Measurements from ENCODE around the gene SLC6A3.

The SLC6A3 gene

DNA sequence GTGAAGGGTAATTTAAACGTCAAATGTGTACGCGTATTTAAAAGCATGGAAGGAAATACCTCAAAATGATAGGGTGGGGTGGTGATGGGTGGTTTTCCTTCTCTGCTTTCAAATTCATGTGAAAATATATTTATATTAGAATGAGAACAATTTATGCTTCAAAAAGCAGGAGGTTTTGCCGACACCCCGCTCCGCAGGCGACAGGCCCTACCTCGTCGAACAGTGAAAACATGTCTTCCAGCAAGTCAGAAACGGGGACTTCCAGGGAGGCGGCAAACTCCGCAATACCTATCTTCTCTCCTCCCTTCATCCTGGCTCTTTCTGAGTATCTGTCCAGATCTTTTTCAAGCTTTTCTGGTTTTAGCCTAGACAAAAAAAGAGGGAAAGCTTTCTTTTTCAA, 28.5 kb upstream of the SLC6A3 start:
- Mint-ChIP-seq H3K4me3 (no peak overlapping the region), H3K4me1 (peaks cover 19 to 30% of the 10 kb centered on the region in 2 donors), H3K27ac (no peak overlapping the region), H3K9me3 (no peaks in the 10 kb centered on the region), H3K36me3 (peaks cover 60 to 73% of the 10 kb centered on the region in 2 donors), H3K27me3 (no peaks in the 10 kb centered on the region)
- DNase-seq, result no peak
- ATAC-seq (replicated peaks), result no peak

DNA sequence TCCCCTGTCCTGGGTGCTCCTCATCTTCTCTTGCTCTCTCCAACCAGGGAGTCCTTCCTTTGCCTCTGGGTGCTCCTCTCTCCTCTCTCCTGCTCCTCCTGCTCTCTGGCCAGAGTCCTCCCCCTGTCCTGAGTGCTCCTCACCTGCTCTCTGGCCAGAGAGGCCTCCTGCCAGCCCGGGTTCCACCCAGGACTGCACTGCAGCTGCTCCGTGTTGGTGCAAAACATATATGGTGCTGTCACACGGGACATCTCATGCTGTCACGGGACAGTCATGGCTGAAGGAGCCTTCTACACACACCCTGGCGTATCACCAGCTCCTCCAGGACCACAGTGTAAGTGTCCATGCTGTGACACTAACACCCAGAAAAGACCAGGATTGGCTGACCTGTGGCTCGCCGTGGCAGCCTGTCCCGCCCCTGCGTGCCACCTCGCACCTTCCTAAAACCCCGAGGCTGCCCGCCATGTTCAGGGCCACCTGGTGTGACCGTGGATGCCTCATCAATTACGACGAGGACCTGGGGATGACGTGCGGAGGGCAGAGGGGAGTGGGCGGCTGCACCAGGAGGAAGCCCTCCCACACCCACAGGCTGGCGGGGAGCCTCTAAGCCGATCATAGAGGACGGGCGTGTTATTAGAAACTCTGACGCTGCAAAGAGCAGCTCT, 27.9 kb upstream of the SLC6A3 start:
- H3K27me3 Mint-ChIP-seq, result no peaks in the 10 kb centered on the region
- H3K27ac Mint-ChIP-seq, result peak overlapping the region; percentile 79
- H3K4me1 Mint-ChIP-seq, result peaks cover 24 to 36% of the 10 kb centered on the region in 2 donors
- H3K9me3 Mint-ChIP-seq, result no peaks in the 10 kb centered on the region
- H3K36me3 Mint-ChIP-seq, result peaks cover 63 to 75% of the 10 kb centered on the region in 2 donors
- ATAC-seq (replicated peaks) (no peak), DNase-seq (no peak)
- peak overlapping the region in 1 of 2 donors; percentile 45 for H3K4me3 Mint-ChIP-seq

DNA sequence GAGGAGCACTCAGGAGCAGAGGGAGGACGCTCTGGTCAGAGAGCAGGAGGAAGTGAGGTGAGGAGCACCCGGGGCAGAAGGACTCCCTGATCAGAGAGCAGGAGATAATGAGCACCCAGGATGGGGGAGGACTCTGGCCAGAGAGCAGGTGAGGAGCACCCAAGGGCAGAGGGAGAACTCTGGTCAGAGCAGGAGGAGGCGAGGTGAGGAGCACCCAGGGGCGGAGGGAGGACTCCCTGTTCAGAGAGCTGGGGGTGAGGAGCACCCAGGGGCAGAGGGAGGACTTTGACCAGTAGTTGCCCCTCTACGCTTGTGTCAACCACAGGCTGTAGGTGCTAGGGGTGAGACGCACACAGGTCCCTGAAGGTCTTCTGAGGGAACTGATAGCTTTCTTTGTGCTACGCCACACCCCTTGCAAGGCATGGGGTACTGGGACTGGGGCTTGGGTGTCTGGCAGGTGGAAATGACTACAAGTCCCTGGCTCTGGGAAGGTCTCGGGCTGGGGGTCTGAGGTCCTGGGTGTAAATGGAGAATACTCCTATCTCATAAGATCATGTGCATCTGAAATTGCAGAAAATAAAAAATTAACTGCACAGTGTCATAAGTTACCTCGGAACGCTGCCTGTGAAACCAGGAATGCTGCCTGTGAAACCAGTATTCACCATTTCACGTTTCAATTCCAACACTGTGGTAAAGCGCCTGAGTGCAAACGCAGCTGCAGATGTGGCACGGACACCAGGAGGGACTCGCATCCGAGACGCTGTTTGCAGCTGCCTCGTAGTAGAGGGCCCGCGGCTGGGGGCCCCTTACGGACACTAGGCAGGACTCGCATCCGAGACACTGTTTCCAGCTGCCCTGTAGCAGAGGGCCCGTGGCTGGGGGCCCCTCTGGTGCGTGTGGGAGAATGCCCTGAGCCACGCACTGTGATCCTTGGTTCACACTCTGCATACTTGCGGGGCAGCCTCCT, 27.0 kb upstream of the SLC6A3 start:
- H3K4me3 Mint-ChIP-seq, result peak overlapping the region in 1 of 2 donors; percentile 21
- DNase-seq, result no peak
- H3K4me1 Mint-ChIP-seq, result peaks cover 24 to 44% of the 10 kb centered on the region in 2 donors
- H3K36me3 Mint-ChIP-seq, result peaks cover 67 to 78% of the 10 kb centered on the region in 2 donors
- no peak for ATAC-seq (replicated peaks)
- H3K9me3 Mint-ChIP-seq, result no peaks in the 10 kb centered on the region
- peak overlapping the region; percentile 82 for H3K27ac Mint-ChIP-seq
- H3K27me3 Mint-ChIP-seq, result no peaks in the 10 kb centered on the region

- H3K9me3 Mint-ChIP-seq, result no peaks in the 10 kb centered on the region
- ATAC-seq (replicated peaks), result no peak
- H3K27me3 Mint-ChIP-seq, result no peaks in the 10 kb centered on the region
- peaks cover 24 to 44% of the 10 kb centered on the region in 2 donors for H3K4me1 Mint-ChIP-seq
- DNase-seq, result no peak
- peaks cover 68 to 77% of the 10 kb centered on the region in 2 donors for H3K36me3 Mint-ChIP-seq
- peak overlapping the region; percentile 82 for H3K27ac Mint-ChIP-seq
- no peak overlapping the region for H3K4me3 Mint-ChIP-seq
Observed at GRCh38 chr5:1471240-1471853, 26.1 kb upstream of the SLC6A3 start.

DNA sequence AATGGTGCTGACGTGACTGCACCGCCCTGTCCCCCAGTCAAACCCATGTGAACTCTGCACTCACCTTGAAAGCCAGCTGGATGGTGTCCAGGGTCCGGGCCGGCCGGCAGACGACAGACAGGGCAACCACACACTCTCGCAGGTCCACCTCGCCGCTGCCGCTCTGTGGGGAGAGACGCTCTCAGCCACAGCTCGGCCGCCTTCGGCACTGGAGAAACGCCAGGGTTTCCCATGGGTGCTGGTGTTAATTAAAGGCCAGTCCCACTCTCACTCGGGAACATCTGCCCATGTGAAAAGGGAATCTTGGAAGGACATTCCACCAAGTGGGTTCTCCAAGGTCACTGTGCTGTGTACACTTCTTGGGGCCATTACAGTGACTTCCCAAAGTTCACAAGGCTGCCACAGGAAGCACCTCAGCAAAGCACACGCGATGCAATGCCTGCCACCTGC, 25.5 kb upstream of the SLC6A3 start:
- Mint-ChIP-seq H3K27ac (no peak overlapping the region), H3K27me3 (no peaks in the 10 kb centered on the region), H3K4me1 (peaks cover 24 to 44% of the 10 kb centered on the region in 2 donors), H3K36me3 (peaks cover 69 to 80% of the 10 kb centered on the region in 2 donors), H3K4me3 (no peak overlapping the region), H3K9me3 (peaks cover 0 to 2% of the 10 kb centered on the region in 2 donors)
- DNase-seq, result no peak
- no peak for ATAC-seq (replicated peaks)

DNA sequence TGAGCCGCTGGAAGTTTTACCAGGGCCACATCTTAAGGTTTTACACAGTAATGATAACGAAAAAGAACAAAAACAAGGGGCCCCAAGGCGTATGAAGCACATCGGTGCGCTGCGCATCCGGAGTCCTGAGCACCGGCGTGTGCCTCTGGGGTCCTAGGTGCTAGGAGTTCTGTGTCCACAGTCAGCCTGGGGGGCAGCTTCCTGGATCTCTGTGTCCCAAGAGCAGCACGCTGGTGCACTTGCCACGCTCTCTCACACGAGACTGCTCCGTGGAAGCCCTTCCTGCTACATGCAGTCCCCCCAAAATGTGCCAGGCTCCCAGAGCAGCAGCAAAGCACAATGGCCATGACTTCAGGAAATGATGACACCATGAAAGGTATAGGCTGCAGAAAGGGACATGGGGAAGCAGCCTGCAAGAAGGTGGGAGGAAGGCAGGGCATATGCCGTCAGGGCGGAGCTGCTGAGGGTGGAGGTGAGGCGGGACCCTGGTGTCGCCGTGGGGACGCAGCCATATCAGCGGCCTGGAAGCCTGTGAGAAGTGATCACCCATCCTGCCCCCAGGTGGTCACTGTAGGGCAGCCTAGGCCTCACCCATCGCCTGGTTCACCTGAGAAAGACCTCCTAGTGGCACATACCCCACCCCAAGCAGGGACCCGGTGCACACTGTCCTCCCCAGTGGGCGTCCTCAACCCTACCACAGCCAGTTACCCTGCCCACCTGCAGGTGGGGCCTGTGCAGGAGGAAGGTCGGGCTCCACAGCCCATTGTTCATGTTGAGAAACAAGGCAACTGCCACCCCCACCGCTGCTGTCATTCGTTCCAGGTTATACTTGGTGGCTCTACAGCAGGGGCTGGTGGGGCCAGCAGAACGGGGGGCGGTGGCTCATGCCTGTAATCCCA, 23.6 kb upstream of the SLC6A3 start:
- no peaks in the 10 kb centered on the region for H3K27me3 Mint-ChIP-seq
- H3K4me3 Mint-ChIP-seq, result no peak overlapping the region
- peaks cover 71 to 86% of the 10 kb centered on the region in 2 donors for H3K36me3 Mint-ChIP-seq
- DNase-seq (no peak), ATAC-seq (replicated peaks) (no peak)
- H3K27ac Mint-ChIP-seq, result peak overlapping the region; percentile 96
- peaks cover 8 to 9% of the 10 kb centered on the region in 2 donors for H3K9me3 Mint-ChIP-seq
- H3K4me1 Mint-ChIP-seq, result peaks cover 28 to 44% of the 10 kb centered on the region in 2 donors

DNA sequence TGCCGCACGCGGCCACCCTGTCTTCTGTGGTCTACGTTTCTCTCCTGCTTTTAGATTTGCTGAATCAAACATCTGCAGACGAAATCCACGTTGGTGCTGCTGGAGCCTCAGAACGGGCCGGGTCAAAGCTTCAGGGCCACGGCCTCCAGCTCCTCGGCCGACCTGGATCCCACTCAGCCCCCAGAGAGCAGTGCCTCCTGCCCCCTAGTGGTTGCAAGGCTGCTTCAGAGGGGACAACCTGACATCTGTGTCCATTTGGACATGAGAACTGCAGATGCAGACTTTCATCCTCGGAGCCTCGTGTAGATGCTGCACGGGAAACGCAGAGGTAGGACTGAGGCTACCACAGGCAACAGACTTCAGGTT, 23.0 kb upstream of the SLC6A3 start:
- Mint-ChIP-seq H3K27me3 (no peaks in the 10 kb centered on the region), H3K9me3 (peaks cover 8 to 9% of the 10 kb centered on the region in 2 donors), H3K4me1 (peaks cover 28 to 44% of the 10 kb centered on the region in 2 donors), H3K36me3 (peaks cover 72 to 86% of the 10 kb centered on the region in 2 donors), H3K4me3 (peak overlapping the region in 1 of 2 donors; percentile 48), H3K27ac (peak overlapping the region; percentile 96)
- no peak for DNase-seq
- peak; percentile 26 to 38 for ATAC-seq (replicated peaks)

- peaks cover 8 to 9% of the 10 kb centered on the region in 2 donors for H3K9me3 Mint-ChIP-seq
- no peaks in the 10 kb centered on the region for H3K27me3 Mint-ChIP-seq
- H3K4me3 Mint-ChIP-seq, result peak overlapping the region; percentile 37 to 48
- peak overlapping the region; percentile 96 for H3K27ac Mint-ChIP-seq
- peaks cover 26 to 44% of the 10 kb centered on the region in 2 donors for H3K4me1 Mint-ChIP-seq
- H3K36me3 Mint-ChIP-seq, result peaks cover 69 to 82% of the 10 kb centered on the region in 2 donors
- DNase-seq (no peak), ATAC-seq (replicated peaks) (no peak)
Observed at GRCh38 chr5:1467341-1468246, 22.4 kb upstream of the SLC6A3 start.

DNA sequence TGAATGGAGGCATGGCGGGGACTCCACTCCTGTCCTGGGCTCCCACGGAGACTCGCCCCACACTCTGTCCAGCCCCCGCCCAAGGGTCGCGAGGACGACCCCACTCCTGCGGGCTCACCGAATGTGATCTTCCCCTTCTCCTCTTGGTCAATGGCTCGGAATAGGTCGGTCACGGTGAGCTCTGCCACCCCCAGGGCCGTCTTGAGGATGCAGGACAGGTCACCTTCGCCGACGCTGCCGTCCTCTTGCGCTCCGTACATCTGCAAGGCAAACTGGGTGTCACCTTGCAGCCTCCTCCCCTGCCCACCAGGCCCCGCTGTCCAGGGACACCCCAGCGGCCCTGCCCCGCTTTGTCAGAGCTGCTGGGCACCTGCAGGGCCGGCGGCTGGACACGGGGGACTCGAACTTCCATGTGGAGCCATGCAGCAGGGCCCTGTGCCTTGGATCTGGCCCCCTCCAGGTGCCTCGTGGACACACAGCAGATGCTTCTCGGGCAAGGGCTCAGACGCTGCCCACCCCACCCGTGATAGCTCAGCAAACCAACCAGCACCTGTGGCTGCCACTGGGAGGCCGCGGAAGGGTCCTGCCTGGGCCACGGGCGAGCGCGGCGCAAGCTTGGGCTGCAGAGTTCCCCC, 21.5 kb upstream of the SLC6A3 start:
- no peaks in the 10 kb centered on the region for H3K27me3 Mint-ChIP-seq
- DNase-seq, result no peak
- no peak overlapping the region for H3K4me3 Mint-ChIP-seq
- peaks cover 23 to 39% of the 10 kb centered on the region in 2 donors for H3K4me1 Mint-ChIP-seq
- ATAC-seq (replicated peaks), result no peak
- peaks cover 8 to 9% of the 10 kb centered on the region in 2 donors for H3K9me3 Mint-ChIP-seq
- peak overlapping the region; percentile 80 for H3K27ac Mint-ChIP-seq
- peaks cover 68 to 83% of the 10 kb centered on the region in 2 donors for H3K36me3 Mint-ChIP-seq

GRCh38 chr5:1465966-1466471, 20.8 kb upstream of the SLC6A3 start:
- no peak for DNase-seq
- no peak for ATAC-seq (replicated peaks)
- H3K27me3 Mint-ChIP-seq, result no peaks in the 10 kb centered on the region
- H3K4me3 Mint-ChIP-seq, result peak overlapping the region in 1 of 2 donors; percentile 36
- peak overlapping the region; percentile 65 for H3K27ac Mint-ChIP-seq
- H3K36me3 Mint-ChIP-seq, result peaks cover 67 to 83% of the 10 kb centered on the region in 2 donors
- H3K9me3 Mint-ChIP-seq, result peaks cover 8 to 9% of the 10 kb centered on the region in 2 donors
- H3K4me1 Mint-ChIP-seq, result peaks cover 16 to 32% of the 10 kb centered on the region in 2 donors

- H3K9me3 Mint-ChIP-seq, result peaks cover 8 to 9% of the 10 kb centered on the region in 2 donors
- peak overlapping the region in 1 of 2 donors; percentile 61 for H3K4me3 Mint-ChIP-seq
- H3K4me1 Mint-ChIP-seq, result peaks cover 11 to 24% of the 10 kb centered on the region in 2 donors
- peaks cover 71 to 87% of the 10 kb centered on the region in 2 donors for H3K36me3 Mint-ChIP-seq
- H3K27me3 Mint-ChIP-seq, result no peaks in the 10 kb centered on the region
- peak overlapping the region; percentile 59 for H3K27ac Mint-ChIP-seq
- DNase-seq, result no peak
- no peak for ATAC-seq (replicated peaks)
Observed at GRCh38 chr5:1465117-1465516, 19.9 kb upstream of the SLC6A3 start.

DNA sequence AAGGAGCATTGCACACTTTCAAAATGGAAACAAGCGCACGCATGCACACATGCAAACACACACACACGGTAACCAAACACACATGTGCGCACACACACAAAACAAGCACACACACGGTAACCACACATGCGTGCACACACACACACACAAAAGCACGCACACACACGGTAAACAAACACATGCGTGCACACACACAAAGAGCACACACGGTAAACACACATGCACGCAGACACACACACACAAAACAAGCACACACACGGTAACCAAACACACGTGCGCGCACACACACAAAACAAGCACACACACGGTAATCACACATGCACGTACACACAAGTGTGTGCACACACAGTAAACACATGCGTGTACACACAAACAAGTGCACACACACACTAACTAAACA, 19.3 kb upstream of the SLC6A3 start:
- Mint-ChIP-seq H3K27ac (peak overlapping the region; percentile 56), H3K4me1 (peaks cover 10 to 18% of the 10 kb centered on the region in 2 donors), H3K27me3 (no peaks in the 10 kb centered on the region), H3K4me3 (no peak overlapping the region), H3K36me3 (peaks cover 75 to 88% of the 10 kb centered on the region in 2 donors), H3K9me3 (peaks cover 8 to 9% of the 10 kb centered on the region in 2 donors)
- DNase-seq (no peak), ATAC-seq (replicated peaks) (no peak)

All from stimulated activated naive B cell treated with anti-CD40 and anti-IgM and Interleukin-4, amounts not matched to agents 10 μg/mL and 1 μg/mL and 100 μg/mL, for 72 hours (primary cell).